Common myeloid progenitor, CD34-positive (primary cell): Measurements from ENCODE around the gene AFDN.

ENCODE experiments used
- CTCF ChIA-PET: fragments of 350-600 bp; sonication (Branson Sonifier 250); formaldehyde crosslinking; loops from one replicate; lab custom pipeline; 2021; ENCODE audit warnings: antibody characterized with exemption; lab: Charles Lee
- POLR2A ChIA-PET: fragments of 350-600 bp; sonication (Branson Sonifier 250); formaldehyde crosslinking; loops from one replicate; lab custom pipeline; 2021; ENCODE audit warnings: antibody characterized with exemption; lab: Charles Lee
- DNase-seq, 3 donors: peaks; one replicate each; pipeline versions ENCODE4 v3.0.0 to v3.0.0-alpha.2; 2013
- H3K27ac ChIP-seq, 2 experiments: 1 replicate in 1 of 2; 2 replicates in 1 of 2; pipeline ENCODE4 v1.7.0; 2013; ENCODE audit warnings: inconsistent platforms in 2 of 2, low read length in 2 of 2, mild to moderate bottlenecking in 2 of 2, low read depth in 1 of 2, moderate library complexity in 1 of 2; ENCODE audit not compliant: severe bottlenecking in 2 of 2, insufficient read depth in 1 of 2, poor library complexity in 1 of 2
- H3K27me3 ChIP-seq, 5 experiments: replicated peaks in 2 of 5; 1 replicate in 3 of 5; 2 replicates in 2 of 5; pipeline versions ENCODE4 v1.6.1 to v1.7.0; 2013; ENCODE audit warnings: low read length in 4 of 5, mild to moderate bottlenecking in 2 of 5, moderate library complexity in 2 of 5, inconsistent platforms in 1 of 5; ENCODE audit not compliant: insufficient read depth in 5 of 5, control insufficient read depth in 4 of 5
- H3K36me3 ChIP-seq, 4 experiments: 1 replicate in 2 of 4; 2 replicates in 2 of 4; pipeline versions ENCODE4 v1.6.1 to v1.7.0; 2013; ENCODE audit warnings: low read length in 3 of 4, control low read depth in 1 of 4, mild to moderate bottlenecking in 1 of 4; ENCODE audit not compliant: control insufficient read depth in 4 of 4, insufficient read depth in 4 of 4
- H3K4me1 ChIP-seq, 4 experiments: 1 replicate in 3 of 4; 2 replicates in 1 of 4; pipeline versions ENCODE4 v1.6.1 to v1.7.1; 2013; ENCODE audit warnings: low read length in 3 of 4, mild to moderate bottlenecking in 3 of 4, control low read depth in 1 of 4, inconsistent platforms in 1 of 4, moderate library complexity in 1 of 4; ENCODE audit not compliant: control insufficient read depth in 4 of 4, insufficient read depth in 4 of 4; ENCODE audit errors: control extremely low read depth in 1 of 4
- H3K4me3 ChIP-seq, 7 experiments: 1 replicate in 4 of 7; 2 replicates in 3 of 7; pipeline versions ENCODE4 v1.5.1 to v1.7.0; 2013; ENCODE audit warnings: mild to moderate bottlenecking in 7 of 7, low read length in 6 of 7, moderate library complexity in 6 of 7, inconsistent platforms in 2 of 7, low read depth in 2 of 7, control low read depth in 1 of 7; ENCODE audit not compliant: insufficient read depth in 4 of 7, control insufficient read depth in 1 of 7; ENCODE audit errors: extremely low read depth in 1 of 7
- H3K9me3 ChIP-seq, 5 experiments: 1 replicate in 4 of 5; 2 replicates in 1 of 5; pipeline versions ENCODE4 v1.6.1 to v1.7.1; 2013; ENCODE audit warnings: low read length in 4 of 5, mild to moderate bottlenecking in 2 of 5, inconsistent platforms in 1 of 5, low read depth in 1 of 5, moderate library complexity in 1 of 5; ENCODE audit not compliant: control insufficient read depth in 4 of 5, insufficient read depth in 2 of 5; ENCODE audit errors: control extremely low read depth in 1 of 5
- WGBS: methylation state at CpG from one replicate; pipeline ENCODE4 v1.1.5; 2013; ENCODE audit not compliant: insufficient coverage; 5-methylcytosine and 5-hydroxymethylcytosine counted together

AFDN gene

DNA sequence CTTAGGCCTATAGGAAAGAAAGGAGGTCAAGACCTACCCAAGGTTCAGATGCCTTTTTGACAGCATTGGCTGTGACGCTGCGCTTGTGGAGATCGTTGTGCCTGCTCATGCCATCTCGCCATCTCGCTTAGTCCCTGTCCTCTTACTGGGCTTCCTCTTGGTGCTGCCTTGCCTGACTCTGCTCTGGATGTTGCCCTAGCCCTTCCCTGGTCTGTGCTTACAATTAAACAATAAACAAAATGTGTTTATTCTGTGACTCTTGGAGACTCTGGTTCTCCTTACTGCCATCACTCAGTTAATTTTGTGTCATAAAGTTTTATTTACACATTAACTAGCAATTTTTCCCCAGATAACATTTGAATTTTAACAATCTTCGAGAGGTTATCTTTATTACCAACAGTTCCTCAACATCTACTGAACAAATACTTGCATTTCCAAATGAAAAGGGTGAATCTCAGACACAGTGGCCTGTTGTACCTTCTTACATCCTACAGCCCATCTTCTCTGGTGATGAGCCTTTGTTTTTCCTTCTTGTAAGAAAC lies 11.6 kb downstream of the AFDN start:
- no peak overlapping the region for H3K27ac ChIP-seq
- peaks cover 0 to 11% (median 4%) of the 10 kb centered on the region in 5 experiments for H3K27me3 ChIP-seq
- ChIA-PET CTCF (no interaction called here), POLR2A (no interaction called here)
- H3K4me3 ChIP-seq, result no peak overlapping the region
- WGBS, result 99% methylated on average over 6 of the region's 6 CpGs
- no peaks in the 10 kb centered on the region for H3K36me3 ChIP-seq
- DNase-seq, result no peak
- H3K4me1 ChIP-seq, result peaks cover under 1 to 8% (median 2%) of the 10 kb centered on the region in 4 experiments
- no peaks in the 10 kb centered on the region for H3K9me3 ChIP-seq

DNA sequence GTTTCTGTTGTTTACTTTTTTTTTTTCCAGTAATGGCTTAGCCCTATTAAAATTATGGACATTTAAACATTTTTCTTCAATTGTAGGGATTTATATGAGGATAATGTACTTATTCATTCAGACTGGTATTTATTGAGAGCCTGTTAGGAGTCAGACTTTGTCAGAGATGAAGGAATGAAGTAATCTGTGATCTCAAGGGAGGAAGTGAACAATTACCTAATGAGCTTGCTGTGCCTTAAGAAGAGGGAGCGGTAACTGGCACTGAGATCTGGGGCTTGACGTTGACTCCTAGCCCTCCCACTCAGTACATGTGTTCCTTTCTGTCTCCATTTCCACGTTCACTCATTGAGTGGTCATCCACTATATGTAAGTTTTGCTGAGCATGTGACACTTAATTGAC lies 12.6 kb downstream of the AFDN start:
- H3K36me3 ChIP-seq, result no peaks in the 10 kb centered on the region
- DNase-seq, result no peak
- H3K4me3 ChIP-seq, result no peak overlapping the region
- WGBS, result 92% methylated on average over 2 of the region's 3 CpGs
- ChIA-PET POLR2A (no interaction called here), CTCF (interaction anchor here (1.0 kb wide), 1 partner anchor 13 kb away, joined by 3 read pairs; no protein-coding TSS in a partner anchor)
- peaks cover 0 to 11% (median 4%) of the 10 kb centered on the region in 5 experiments for H3K27me3 ChIP-seq
- H3K9me3 ChIP-seq, result no peaks in the 10 kb centered on the region
- no peaks in the 10 kb centered on the region for H3K4me1 ChIP-seq
- H3K27ac ChIP-seq, result no peak overlapping the region

DNA sequence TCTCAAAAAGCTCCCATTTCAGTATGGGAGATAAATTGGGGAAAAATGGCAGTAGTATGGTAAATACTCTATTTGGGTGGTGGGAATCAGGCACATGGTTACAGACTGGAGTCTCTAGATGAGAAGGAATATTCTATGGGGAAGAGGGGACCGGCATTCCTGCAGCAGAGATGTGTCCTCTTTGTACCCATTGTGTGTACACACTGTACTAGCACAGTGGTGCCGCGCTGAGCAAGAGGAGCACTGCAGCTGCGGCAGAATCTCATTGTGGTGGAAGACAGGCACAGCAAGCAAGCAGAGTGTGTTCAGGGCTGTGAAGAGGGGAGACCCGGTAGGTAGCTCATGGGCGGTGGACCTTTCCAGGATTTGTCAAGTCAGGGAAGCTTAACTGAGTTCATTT lies 13.0 kb downstream of the AFDN start:
- no peak for DNase-seq
- no peaks in the 10 kb centered on the region for H3K36me3 ChIP-seq
- ChIA-PET CTCF (interaction anchor here (1.0 kb wide), 1 partner anchor 13 kb away, joined by 3 read pairs; no protein-coding TSS in a partner anchor), POLR2A (no interaction called here)
- no peak overlapping the region for H3K27ac ChIP-seq
- H3K4me3 ChIP-seq, result no peak overlapping the region
- WGBS, result 82% methylated on average over 6 of the region's 6 CpGs
- no peaks in the 10 kb centered on the region for H3K4me1 ChIP-seq
- peaks cover 0 to 11% (median 4%) of the 10 kb centered on the region in 5 experiments for H3K27me3 ChIP-seq
- no peaks in the 10 kb centered on the region for H3K9me3 ChIP-seq

DNA sequence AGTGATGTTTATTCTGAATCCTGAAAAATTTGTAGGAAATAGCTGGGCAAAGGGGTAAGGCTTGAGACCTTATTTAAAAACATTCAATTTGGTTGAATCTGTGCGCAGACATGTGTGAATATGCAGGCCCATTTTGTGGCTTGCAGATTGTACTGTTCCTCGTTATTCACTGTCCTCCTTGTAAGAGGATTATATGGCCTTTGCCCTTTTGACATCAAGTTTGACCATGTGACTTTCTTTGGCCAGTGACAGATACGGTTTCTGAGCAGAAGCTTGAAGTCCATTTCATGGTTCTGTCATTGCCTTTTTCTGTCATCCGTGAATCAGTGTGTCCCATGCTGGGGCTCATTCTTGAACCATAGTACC lies 13.4 kb downstream of the AFDN start:
- CTCF ChIA-PET, result interaction anchor here (1.0 kb wide), 1 partner anchor 12 kb away, joined by 3 read pairs; no protein-coding TSS in a partner anchor
- whole genome bisulfite sequencing, result 98% methylated on average over 4 of the region's 4 CpGs

DNA sequence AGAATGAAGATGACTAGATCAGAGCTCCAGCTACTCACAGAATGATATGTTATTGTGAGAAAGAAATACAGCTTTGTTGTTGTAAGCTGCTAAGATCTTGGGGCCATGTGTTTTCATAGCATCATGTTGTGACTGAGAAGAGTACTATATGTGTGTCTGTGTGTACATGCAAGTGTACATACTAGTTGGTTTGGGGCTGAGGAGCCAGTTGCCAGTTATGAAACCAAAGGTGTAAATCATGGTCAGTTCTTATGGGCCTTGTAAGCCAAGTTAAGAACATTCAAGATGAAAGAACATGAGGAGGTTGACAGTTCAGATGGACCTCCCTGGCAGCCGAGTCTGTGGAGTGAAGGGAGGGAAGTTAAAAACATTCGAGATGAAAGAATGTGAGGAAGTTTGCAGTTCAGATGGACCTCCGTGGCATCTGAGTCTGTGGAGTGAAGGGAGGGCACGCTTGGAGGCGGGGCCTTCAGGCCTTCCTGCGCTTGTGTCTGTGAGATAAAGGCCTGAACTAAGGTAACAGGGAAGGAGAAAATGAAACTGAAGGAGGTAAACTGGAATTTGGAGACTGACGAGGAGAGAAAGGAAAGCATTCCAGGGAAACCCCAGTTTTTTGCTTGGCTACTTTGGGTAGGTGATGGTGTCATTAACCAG lies 13.9 kb downstream of the AFDN start:
- H3K4me3 ChIP-seq, result no peak overlapping the region
- H3K4me1 ChIP-seq, result no peaks in the 10 kb centered on the region
- ChIA-PET CTCF (interaction anchor here (1.0 kb wide), 1 partner anchor 12 kb away, joined by 3 read pairs; no protein-coding TSS in a partner anchor), POLR2A (no interaction called here)
- no peak for DNase-seq
- H3K27me3 ChIP-seq, result peaks cover 0 to 11% (median 4%) of the 10 kb centered on the region in 5 experiments
- H3K36me3 ChIP-seq, result no peaks in the 10 kb centered on the region
- no peak overlapping the region for H3K27ac ChIP-seq
- 55% methylated on average over 6 of the region's 7 CpGs for WGBS
- H3K9me3 ChIP-seq, result no peaks in the 10 kb centered on the region

More for the DNA sequence above, 13.4 kb downstream of the AFDN start:
- H3K27ac ChIP-seq, result no peak overlapping the region
- no peak for DNase-seq
- no peak overlapping the region for H3K4me3 ChIP-seq
- H3K9me3 ChIP-seq, result no peaks in the 10 kb centered on the region
- H3K4me1 ChIP-seq, result no peaks in the 10 kb centered on the region
- POLR2A ChIA-PET, result no interaction called here
- peaks cover 0 to 11% (median 4%) of the 10 kb centered on the region in 5 experiments for H3K27me3 ChIP-seq
- no peaks in the 10 kb centered on the region for H3K36me3 ChIP-seq

DNA sequence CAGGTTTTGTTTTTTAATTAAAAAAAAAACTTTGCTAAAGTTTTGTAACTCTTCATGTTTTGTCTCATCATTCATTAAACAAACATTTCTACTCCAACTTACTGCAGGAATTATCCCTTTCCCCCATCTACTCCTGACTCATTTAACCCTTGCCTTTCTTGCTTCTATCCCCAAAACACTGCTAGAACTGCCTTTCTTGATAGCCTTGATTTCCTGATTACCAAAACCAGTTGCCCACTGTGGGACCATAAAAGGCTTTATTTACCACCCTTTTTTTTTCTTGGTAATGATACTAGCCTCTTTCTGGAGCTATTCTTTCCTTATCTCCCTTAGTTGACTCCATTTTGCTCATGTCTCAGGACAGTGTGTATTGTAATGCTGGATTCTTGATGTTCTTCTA lies 15.3 kb downstream of the AFDN start:
- no peak overlapping the region for H3K4me3 ChIP-seq
- no peaks in the 10 kb centered on the region for H3K9me3 ChIP-seq
- H3K4me1 ChIP-seq, result no peaks in the 10 kb centered on the region
- no peak for DNase-seq
- no peak overlapping the region for H3K27ac ChIP-seq
- POLR2A ChIA-PET, result no interaction called here
- CTCF ChIA-PET, result interaction anchor here (1.7 kb wide), 1 partner anchor 13 kb away, joined by 3 read pairs; no protein-coding TSS in a partner anchor
- H3K27me3 ChIP-seq, result peaks cover 3 to 11% (median 4%) of the 10 kb centered on the region in 5 experiments
- no peaks in the 10 kb centered on the region for H3K36me3 ChIP-seq

DNA sequence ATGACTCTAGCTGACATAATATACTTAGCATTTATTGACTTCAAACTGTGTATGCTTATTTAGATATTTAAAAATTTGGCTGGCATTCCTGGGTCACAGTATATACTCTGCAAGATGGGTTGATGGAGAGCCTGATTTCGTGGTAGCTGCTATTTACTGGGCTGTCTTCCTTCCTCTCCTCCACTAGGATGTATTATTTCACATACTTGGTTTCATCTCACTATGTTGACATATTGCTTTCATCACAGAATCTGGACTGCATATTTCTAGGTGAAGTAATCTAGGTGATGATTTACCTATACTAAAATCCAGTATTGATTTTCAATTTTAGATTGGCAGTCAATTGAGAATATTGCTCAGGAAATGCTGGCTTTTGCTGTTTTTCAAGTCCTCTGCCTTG lies 15.7 kb downstream of the AFDN start:
- no peak overlapping the region for H3K4me3 ChIP-seq
- H3K36me3 ChIP-seq, result no peaks in the 10 kb centered on the region
- CTCF ChIA-PET, result interaction anchor here (1.4 to 1.7 kb wide), 2 partner anchors 12 to 18 kb away, joined by 3 to 4 read pairs; no protein-coding TSS in a partner anchor
- H3K9me3 ChIP-seq, result no peaks in the 10 kb centered on the region
- peaks cover 4 to 11% (median 4%) of the 10 kb centered on the region in 5 experiments for H3K27me3 ChIP-seq
- no peaks in the 10 kb centered on the region for H3K4me1 ChIP-seq
- POLR2A ChIA-PET, result no interaction called here
- no CpG with 5 or more reads among the region's 1 CpG for WGBS
- DNase-seq, result no peak
- H3K27ac ChIP-seq, result no peak overlapping the region
